Keratinocyte (primary cell): ENCODE results near the gene TNS3. TPM values are rescaled to one million over a fixed set of nuclear protein-coding genes. Genes with fewer than 3 reads are reported as not detected.

Experiments used
- DNase-seq: peaks from one replicate; pipeline ENCODE4 v3.0.0-alpha.2; 2011; ENCODE audit warnings: low read depth, missing footprints, low spot score
- FAIRE-seq: peaks from 2 replicates; lab custom pipeline; 2011; peaks lifted over from hg19 to GRCh38; lab: Jason Lieb, UNC
- H2AFZ ChIP-seq: 2 replicates; pipeline ENCODE4 v1.6.0; 2012; ENCODE audit warnings: low read length, control low read depth, inconsistent platforms; ENCODE audit not compliant: control insufficient read depth
- H3K27ac ChIP-seq: 2 replicates; pipeline ENCODE4 v1.5.1; 2011; ENCODE audit warnings: low read length; ENCODE audit not compliant: control insufficient read depth, insufficient read depth
- H3K27me3 ChIP-seq: 3 replicates; pipeline ENCODE4 v1.6.0; 2011; ENCODE audit warnings: low read length; ENCODE audit not compliant: control insufficient read depth, insufficient read depth; ENCODE audit errors: extremely low read depth
- H3K36me3 ChIP-seq, 2 experiments: 2 replicates in 1 of 2; 3 replicates in 1 of 2; pipeline ENCODE4 v1.5.1; 2011; ENCODE audit warnings: low read length in 2 of 2, mild to moderate bottlenecking in 1 of 2; ENCODE audit not compliant: control insufficient read depth in 2 of 2, insufficient read depth in 2 of 2; ENCODE audit errors: extremely low read depth in 1 of 2
- H3K4me1 ChIP-seq: 3 replicates; pipeline ENCODE4 v1.5.1; 2011; ENCODE audit warnings: low read length; ENCODE audit not compliant: control insufficient read depth, insufficient read depth; ENCODE audit errors: extremely low read depth
- H3K4me2 ChIP-seq: 3 replicates; pipeline ENCODE4 v1.6.0; 2011; ENCODE audit warnings: low read depth, low read length; ENCODE audit not compliant: control insufficient read depth, insufficient read depth; ENCODE audit errors: extremely low read depth
- H3K4me3 ChIP-seq, 3 experiments: fragments of 200-600 bp in 1 of 3; sonication (generic) in 1 of 3; 2 replicates in 2 of 3; 3 replicates in 1 of 3; pipeline ENCODE4 v1.5.1; 2011 to 2016; ENCODE audit warnings: low read length in 3 of 3, mild to moderate bottlenecking in 3 of 3, control low read depth in 2 of 3, inconsistent platforms in 1 of 3, low read depth in 1 of 3, mixed read lengths in 1 of 3, mixed run types in 1 of 3, moderate library complexity in 1 of 3; ENCODE audit not compliant: control insufficient read depth in 2 of 3, insufficient read depth in 2 of 3; ENCODE audit errors: extremely low read depth in 1 of 3
- H3K79me2 ChIP-seq: 2 replicates; pipeline ENCODE4 v1.6.0; 2012; ENCODE audit warnings: low read length; ENCODE audit not compliant: control insufficient read depth, insufficient read depth
- H3K9ac ChIP-seq: 3 replicates; pipeline ENCODE4 v1.6.0; 2011; ENCODE audit warnings: low read length; ENCODE audit not compliant: control insufficient read depth, insufficient read depth; ENCODE audit errors: extremely low read depth
- H3K9me1 ChIP-seq: 3 replicates; pipeline ENCODE4 v1.6.0; 2011; ENCODE audit warnings: low read length; ENCODE audit not compliant: control insufficient read depth, insufficient read depth; ENCODE audit errors: extremely low read depth
- H3K9me3 ChIP-seq: 2 replicates; pipeline ENCODE4 v1.5.1; 2012; ENCODE audit warnings: low read depth, low read length; ENCODE audit not compliant: control insufficient read depth
- H4K20me1 ChIP-seq: 3 replicates; pipeline ENCODE4 v1.6.0; 2011; ENCODE audit warnings: low read length; ENCODE audit not compliant: control insufficient read depth, insufficient read depth; ENCODE audit errors: extremely low read depth
- EZH2 ChIP-seq: IDR thresholded peaks from one replicate; pipeline ENCODE4 v1.6.1; 2012; ENCODE audit warnings: inconsistent platforms, mild to moderate bottlenecking, low read length, moderate library complexity
- dilution Hi-C: fragments of 300-500 bp; cut with MboI; formaldehyde crosslinking; loops from one replicate; pipeline ENCODE4 v1.7.0; 2020; ENCODE audit warnings: low sequenced_read_pairs; ENCODE audit not compliant: extremely low pct_ligation_motif_present
- polyA plus RNA-seq, 5 experiments: library from polyadenylated mRNA; depleted of rRNA in 3 of 5; stranded (reverse) in 3 of 5; stranded (forward) in 1 of 5; unstranded in 1 of 5; fragments of >200 nt; gene quantifications; 1 replicate in 1 of 5; 2 replicates in 3 of 5; 3 replicates in 1 of 5; pipeline versions ENCODE4 v1.2.1 to v1.2.3, GENCODE V29; 2011 to 2012; ENCODE audit warnings: missing spikeins in 2 of 5, low read depth in 1 of 5, low replicate concordance in 1 of 5
- TF ChIP-seq, protein P1 (sequence below), 3 experiments: IDR thresholded peaks in 1 of 3; conservative IDR thresholded peaks in 1 of 3; optimal IDR thresholded peaks in 1 of 3; 2 replicates in 2 of 3; 3 replicates in 1 of 3; pipeline versions ENCODE3 to v1.5.1; 2011; ENCODE audit warnings: low read length in 3 of 3, mild to moderate bottlenecking in 3 of 3, moderate library complexity in 2 of 3, control low read depth in 1 of 3, inconsistent platforms in 1 of 3; ENCODE audit not compliant: insufficient read depth in 2 of 3; ENCODE audit errors: extremely low read depth in 1 of 3

The TNS3 gene
- polyA plus RNA-seq, 1 donor (not counting 4 experiments of a cell fraction or from before 2014, with no cell fraction given), result 3.9 TPM

DNA sequence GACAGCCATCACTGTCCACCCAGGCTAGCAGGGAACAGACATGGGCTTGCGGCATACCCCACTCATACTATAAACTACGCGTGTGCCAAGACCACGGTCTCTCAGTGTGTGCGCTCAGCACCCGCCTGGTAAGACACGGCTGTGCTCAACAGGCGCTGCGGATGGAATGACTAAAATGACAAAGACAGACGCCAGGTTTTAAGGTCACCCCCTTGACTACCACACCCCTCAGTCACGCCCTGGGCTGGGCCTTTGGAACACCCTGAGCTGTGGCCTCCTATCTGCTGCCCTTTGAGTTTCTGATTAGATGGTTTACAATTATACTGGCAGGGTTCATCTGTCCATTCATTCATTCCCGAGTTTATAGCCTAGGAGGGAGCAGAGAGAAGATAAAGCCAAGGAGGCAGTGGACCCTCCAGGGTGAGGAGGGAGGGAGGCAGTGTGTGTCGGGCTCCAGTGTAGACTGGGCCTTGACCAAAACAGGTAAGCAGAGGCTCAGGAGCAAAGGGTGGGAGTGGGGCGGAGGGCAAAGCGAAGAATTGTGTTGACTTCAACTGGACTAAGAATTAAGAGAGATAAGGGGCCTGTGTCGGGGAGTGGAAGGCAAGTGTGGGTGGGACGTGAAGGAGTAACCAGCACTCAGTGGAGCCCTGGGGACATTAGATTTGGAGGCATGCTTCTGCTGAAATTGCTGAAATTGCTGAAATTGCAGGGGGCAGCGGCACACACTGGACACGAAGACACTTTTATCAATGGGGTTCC is 35.0 kb downstream of the TNS3 start:
- H4K20me1 ChIP-seq, result no peaks in the 10 kb centered on the region
- no peak overlapping the region for H3K4me3 ChIP-seq
- H3K4me2 ChIP-seq, result no peak overlapping the region
- H3K27me3 ChIP-seq, result no peaks in the 10 kb centered on the region
- TF ChIP-seq EZH2, result no peak
- TF ChIP-seq, protein P1, sequence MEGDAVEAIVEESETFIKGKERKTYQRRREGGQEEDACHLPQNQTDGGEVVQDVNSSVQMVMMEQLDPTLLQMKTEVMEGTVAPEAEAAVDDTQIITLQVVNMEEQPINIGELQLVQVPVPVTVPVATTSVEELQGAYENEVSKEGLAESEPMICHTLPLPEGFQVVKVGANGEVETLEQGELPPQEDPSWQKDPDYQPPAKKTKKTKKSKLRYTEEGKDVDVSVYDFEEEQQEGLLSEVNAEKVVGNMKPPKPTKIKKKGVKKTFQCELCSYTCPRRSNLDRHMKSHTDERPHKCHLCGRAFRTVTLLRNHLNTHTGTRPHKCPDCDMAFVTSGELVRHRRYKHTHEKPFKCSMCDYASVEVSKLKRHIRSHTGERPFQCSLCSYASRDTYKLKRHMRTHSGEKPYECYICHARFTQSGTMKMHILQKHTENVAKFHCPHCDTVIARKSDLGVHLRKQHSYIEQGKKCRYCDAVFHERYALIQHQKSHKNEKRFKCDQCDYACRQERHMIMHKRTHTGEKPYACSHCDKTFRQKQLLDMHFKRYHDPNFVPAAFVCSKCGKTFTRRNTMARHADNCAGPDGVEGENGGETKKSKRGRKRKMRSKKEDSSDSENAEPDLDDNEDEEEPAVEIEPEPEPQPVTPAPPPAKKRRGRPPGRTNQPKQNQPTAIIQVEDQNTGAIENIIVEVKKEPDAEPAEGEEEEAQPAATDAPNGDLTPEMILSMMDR (optimal IDR thresholded peaks at IDR 0.05 in 1 of 3, IDR thresholded peaks at IDR 0.05 in 1 of 3, conservative IDR thresholded peaks at IDR 0.05 in 1 of 3; ENCODE audit: extremely low read depth in 1 of 3, insufficient read depth in 2 of 3, low read length in 3 of 3), result no peak
- H2AFZ ChIP-seq, result no peak overlapping the region
- no peaks in the 10 kb centered on the region for H3K9me1 ChIP-seq
- no peaks in the 10 kb centered on the region for H3K79me2 ChIP-seq
- no peaks in the 10 kb centered on the region for H3K36me3 ChIP-seq
- H3K4me1 ChIP-seq, result peaks cover 7% of the 10 kb centered on the region
- H3K9ac ChIP-seq, result no peak overlapping the region
- no peak for DNase-seq
- no peak overlapping the region for H3K27ac ChIP-seq
- dilution Hi-C loops, result loop anchor here (25.0 kb wide), 1 partner anchor 110 kb away; no protein-coding TSS in a partner anchor
- no peaks in the 10 kb centered on the region for H3K9me3 ChIP-seq
- FAIRE-seq, result no peak

DNA sequence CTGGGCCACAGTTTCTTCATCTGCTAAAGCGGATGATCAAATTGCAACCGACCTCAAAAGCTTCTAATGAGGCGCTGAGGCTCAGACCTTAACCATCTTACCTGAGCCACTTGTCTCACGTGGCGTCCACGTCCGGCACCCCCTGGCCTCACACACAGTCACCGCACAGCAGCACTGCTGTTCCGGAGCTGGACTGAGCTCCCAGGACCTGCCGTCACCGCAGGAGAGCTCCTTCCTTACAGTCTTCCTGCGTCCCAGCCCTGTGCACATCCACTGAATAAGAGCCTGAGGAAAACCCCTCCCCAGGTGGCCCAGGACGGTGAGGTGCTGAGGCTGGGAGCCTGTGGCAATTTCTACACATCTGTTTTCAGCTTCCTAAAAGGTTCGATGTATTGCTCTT is 35.7 kb downstream of the TNS3 start:
- H4K20me1 ChIP-seq, result no peaks in the 10 kb centered on the region
- H3K9me1 ChIP-seq, result no peaks in the 10 kb centered on the region
- H3K4me3 ChIP-seq, result no peak overlapping the region
- H3K9me3 ChIP-seq, result no peaks in the 10 kb centered on the region
- no peaks in the 10 kb centered on the region for H3K36me3 ChIP-seq
- H3K27me3 ChIP-seq, result no peaks in the 10 kb centered on the region
- no peak overlapping the region for H2AFZ ChIP-seq
- DNase-seq (no peak), FAIRE-seq (no peak)
- dilution Hi-C loops, result loop anchor here (25.0 kb wide), 1 partner anchor 109 kb away; no protein-coding TSS in a partner anchor
- H3K27ac ChIP-seq, result no peak overlapping the region
- H3K4me2 ChIP-seq, result no peak overlapping the region
- no peak overlapping the region for H3K9ac ChIP-seq
- TF ChIP-seq, protein P1 (optimal IDR thresholded peaks at IDR 0.05 in 1 of 3, IDR thresholded peaks at IDR 0.05 in 1 of 3, conservative IDR thresholded peaks at IDR 0.05 in 1 of 3; ENCODE audit: extremely low read depth in 1 of 3, insufficient read depth in 2 of 3, low read length in 3 of 3), result no peak
- no peak for TF ChIP-seq EZH2
- no peaks in the 10 kb centered on the region for H3K79me2 ChIP-seq
- H3K4me1 ChIP-seq, result no peaks in the 10 kb centered on the region
